ENCODE results near the gene CPEB3.
"Not testable (repeated sequence)": the region's sequence is repeated elsewhere in the genome, so short reads cannot be mapped to it uniquely, and the experiment has no call there.

The CPEB3 gene

GRCh38 chr10:92162541-92162940, 128.3 kb downstream of the CPEB3 start:
- TF ChIP-seq ZNF274 (IDR thresholded peaks at IDR 0.05; ENCODE audit: low read depth, low read length) = no peak
- H3K4me3 ChIP-seq (ENCODE audit: low read length) = no peak overlapping the region

GRCh38 chr10:92156874-92157773, 133.8 kb downstream of the CPEB3 start:
- TF ChIP-seq ZNF274 (IDR thresholded peaks at IDR 0.05; ENCODE audit: low read depth, low read length) = no peak

GRCh38 chr10:92150823-92151222, 140.1 kb downstream of the CPEB3 start:
- TF ChIP-seq ZNF274 (IDR thresholded peaks at IDR 0.05; ENCODE audit: low read depth, low read length) = no peak
- no peak overlapping the region for H3K4me3 ChIP-seq (ENCODE audit: low read length)

More at GRCh38 chr10:92156874-92157773, 133.8 kb downstream of the CPEB3 start:
- H3K4me3 ChIP-seq (ENCODE audit: low read length) = no peak overlapping the region

- no peak for TF ChIP-seq ZNF274 (IDR thresholded peaks at IDR 0.05; ENCODE audit: low read depth, low read length)
- H3K4me3 ChIP-seq (ENCODE audit: low read length) = no peak overlapping the region
Measured at GRCh38 chr10:92149261-92149660, 141.6 kb downstream of the CPEB3 start.

- no peak for TF ChIP-seq ZNF274 (IDR thresholded peaks at IDR 0.05; ENCODE audit: low read depth, low read length)
- H3K4me3 ChIP-seq (ENCODE audit: low read length) = no peak overlapping the region
Measured at GRCh38 chr10:92146781-92147180, 144.1 kb downstream of the CPEB3 start.

- TF ChIP-seq ZNF274 (IDR thresholded peaks at IDR 0.05; ENCODE audit: low read depth, low read length) = no peak
- H3K4me3 ChIP-seq (ENCODE audit: low read length) = no peak overlapping the region
Measured at GRCh38 chr10:92146107-92146506, 144.8 kb downstream of the CPEB3 start.

- H3K4me3 ChIP-seq (ENCODE audit: low read length) = no peak overlapping the region
Measured at GRCh38 chr10:92142949-92143348, 147.9 kb downstream of the CPEB3 start.

GRCh38 chr10:92142512-92142911, 148.4 kb downstream of the CPEB3 start:
- no peak for TF ChIP-seq ZNF274 (IDR thresholded peaks at IDR 0.05; ENCODE audit: low read depth, low read length)
- H3K4me3 ChIP-seq (ENCODE audit: low read length) = no peak overlapping the region; the same call in 1 of the 2 replicates

More at GRCh38 chr10:92142949-92143348, 147.9 kb downstream of the CPEB3 start:
- no peak for TF ChIP-seq ZNF274 (IDR thresholded peaks at IDR 0.05; ENCODE audit: low read depth, low read length)

GRCh38 chr10:92141147-92141546, 149.7 kb downstream of the CPEB3 start:
- not testable (repeated sequence) for H3K4me3 ChIP-seq (ENCODE audit: low read length)

- not testable (repeated sequence) for H3K4me3 ChIP-seq (ENCODE audit: low read length)
Measured at GRCh38 chr10:92134049-92134448, 156.8 kb downstream of the CPEB3 start.

GRCh38 chr10:92131275-92131820, 159.5 kb downstream of the CPEB3 start:
- no peak for TF ChIP-seq ZNF274 (IDR thresholded peaks at IDR 0.05; ENCODE audit: low read depth, low read length)
- H3K4me3 ChIP-seq (ENCODE audit: low read length) = no peak overlapping the region

GRCh38 chr10:92130622-92131274, 160.1 kb downstream of the CPEB3 start:
- H3K4me3 ChIP-seq (ENCODE audit: low read length) = no peak overlapping the region
- TF ChIP-seq ZNF274 (IDR thresholded peaks at IDR 0.05; ENCODE audit: low read depth, low read length) = no peak

GRCh38 chr10:92126100-92126650, 164.7 kb downstream of the CPEB3 start:
- no peak for TF ChIP-seq ZNF274 (IDR thresholded peaks at IDR 0.05; ENCODE audit: low read depth, low read length)
- H3K4me3 ChIP-seq (ENCODE audit: low read length) = no peak overlapping the region

GRCh38 chr10:92125144-92125543, 165.7 kb downstream of the CPEB3 start:
- H3K4me3 ChIP-seq (ENCODE audit: low read length) = no peak overlapping the region
- TF ChIP-seq ZNF274 (IDR thresholded peaks at IDR 0.05; ENCODE audit: low read depth, low read length) = no peak
